Midbrain (tissue), 1 donor: Measurements from ENCODE around the gene CNGB1.
A peak's percentile ranks its signal among the peaks of the same experiment; 100 is the strongest.
"Not testable (repeated sequence)": the region's sequence is repeated elsewhere in the genome, so short reads cannot be mapped to it uniquely, and the experiment has no call there.

Experiments used
- DNase-seq: peaks from one replicate; lab custom pipeline; 2025; lab: John Stamatoyannopoulos, UW

CNGB1 gene

DNA sequence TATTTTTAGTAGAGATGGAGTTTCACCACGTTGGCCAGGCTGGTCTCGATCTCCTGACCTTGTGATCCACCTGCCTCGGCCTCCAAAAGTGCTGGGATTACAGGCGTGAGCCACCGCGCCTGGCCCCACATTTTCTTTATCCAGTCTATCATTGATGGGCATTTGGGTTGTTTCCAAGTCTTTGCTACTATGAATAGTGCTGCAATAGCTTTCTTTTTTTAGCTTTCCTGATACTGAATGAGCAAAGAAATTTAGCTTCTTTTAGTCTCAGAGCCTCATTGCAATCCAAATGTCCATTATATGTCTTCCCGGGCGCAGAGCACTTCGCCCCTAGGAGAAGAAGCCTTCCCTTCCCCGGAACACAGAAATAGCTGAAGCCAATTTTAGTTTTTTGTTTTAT is 112.9 kb downstream of the CNGB1 start:
- not testable (repeated sequence) for DNase-seq

DNA sequence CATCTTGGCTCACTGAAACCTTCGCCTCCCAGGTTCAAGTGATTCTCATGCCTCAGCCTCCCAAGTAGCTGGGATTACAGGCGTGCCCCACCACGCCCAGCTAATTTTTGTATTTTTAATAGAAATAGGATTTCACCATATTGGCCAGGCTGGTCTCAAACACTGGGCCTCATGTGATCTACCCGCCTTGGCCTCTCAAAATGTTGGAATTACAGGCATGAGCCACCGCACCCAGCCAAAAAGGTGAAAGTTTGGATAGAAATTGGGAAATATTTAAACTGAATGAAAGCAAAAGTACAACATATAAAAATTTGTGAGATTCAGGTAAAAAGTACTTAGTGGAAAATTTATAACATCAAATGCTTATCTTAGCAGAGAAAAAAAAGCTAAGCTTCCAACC is 115.7 kb downstream of the CNGB1 start:
- no peak for DNase-seq

GRCh38 chr16:57852189-57852588 is 118.7 kb downstream of the CNGB1 start:
- no peak for DNase-seq

- no peak for DNase-seq
Measured at GRCh38 chr16:57848181-57848580, 122.7 kb downstream of the CNGB1 start.

GRCh38 chr16:57846931-57847330 is 124.0 kb downstream of the CNGB1 start:
- not testable (repeated sequence) for DNase-seq

GRCh38 chr16:57846078-57846697 is 124.7 kb downstream of the CNGB1 start:
- no peak for DNase-seq

GRCh38 chr16:57845115-57845514 is 125.8 kb downstream of the CNGB1 start:
- DNase-seq, result no peak

- no peak for DNase-seq
Measured at GRCh38 chr16:57844416-57845030, 126.4 kb downstream of the CNGB1 start.

DNA sequence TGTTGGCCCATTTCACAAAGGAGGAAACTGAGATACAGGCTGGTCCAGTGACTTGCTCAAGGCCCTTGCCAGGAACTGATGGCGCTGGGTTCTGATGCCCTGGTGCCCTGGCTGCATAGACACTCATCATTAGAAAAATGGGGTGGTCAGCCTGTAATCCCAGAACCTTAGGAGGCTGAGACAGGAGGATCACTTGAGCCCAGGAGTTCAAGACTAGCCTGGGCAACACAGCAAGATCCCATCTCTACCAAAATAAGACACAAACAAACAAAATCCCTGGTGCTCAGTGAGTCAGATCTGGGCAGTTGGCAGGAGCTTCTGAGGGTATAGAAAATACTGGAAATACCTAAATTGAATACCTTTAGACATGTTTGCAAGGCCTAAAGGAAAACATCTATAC is 127.5 kb downstream of the CNGB1 start:
- no peak for DNase-seq

GRCh38 chr16:57842601-57843000 is 128.3 kb downstream of the CNGB1 start:
- DNase-seq, result no peak

DNA sequence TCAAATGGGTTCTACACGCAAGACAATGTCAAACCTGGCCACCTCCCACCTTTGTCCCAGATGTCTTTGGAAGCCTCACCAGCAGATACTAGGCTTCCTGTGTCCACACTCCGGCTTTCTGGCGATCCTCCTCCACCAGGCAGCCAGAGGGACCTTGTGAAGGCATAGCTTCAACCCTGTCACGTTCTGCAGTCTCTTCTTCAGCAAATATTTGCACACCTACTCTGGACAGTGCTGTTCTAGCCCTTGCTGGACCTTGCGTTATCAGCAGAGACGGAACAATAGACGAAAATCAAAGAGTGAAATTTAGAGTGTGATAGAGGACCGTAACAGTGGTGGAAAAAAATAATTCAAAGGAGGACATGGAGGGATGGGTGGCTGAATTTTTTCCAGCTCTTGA is 130.1 kb downstream of the CNGB1 start:
- DNase-seq, result no peak

- peak; percentile 12 for DNase-seq
Measured at GRCh38 chr16:57838161-57838560, 132.8 kb downstream of the CNGB1 start.

DNA sequence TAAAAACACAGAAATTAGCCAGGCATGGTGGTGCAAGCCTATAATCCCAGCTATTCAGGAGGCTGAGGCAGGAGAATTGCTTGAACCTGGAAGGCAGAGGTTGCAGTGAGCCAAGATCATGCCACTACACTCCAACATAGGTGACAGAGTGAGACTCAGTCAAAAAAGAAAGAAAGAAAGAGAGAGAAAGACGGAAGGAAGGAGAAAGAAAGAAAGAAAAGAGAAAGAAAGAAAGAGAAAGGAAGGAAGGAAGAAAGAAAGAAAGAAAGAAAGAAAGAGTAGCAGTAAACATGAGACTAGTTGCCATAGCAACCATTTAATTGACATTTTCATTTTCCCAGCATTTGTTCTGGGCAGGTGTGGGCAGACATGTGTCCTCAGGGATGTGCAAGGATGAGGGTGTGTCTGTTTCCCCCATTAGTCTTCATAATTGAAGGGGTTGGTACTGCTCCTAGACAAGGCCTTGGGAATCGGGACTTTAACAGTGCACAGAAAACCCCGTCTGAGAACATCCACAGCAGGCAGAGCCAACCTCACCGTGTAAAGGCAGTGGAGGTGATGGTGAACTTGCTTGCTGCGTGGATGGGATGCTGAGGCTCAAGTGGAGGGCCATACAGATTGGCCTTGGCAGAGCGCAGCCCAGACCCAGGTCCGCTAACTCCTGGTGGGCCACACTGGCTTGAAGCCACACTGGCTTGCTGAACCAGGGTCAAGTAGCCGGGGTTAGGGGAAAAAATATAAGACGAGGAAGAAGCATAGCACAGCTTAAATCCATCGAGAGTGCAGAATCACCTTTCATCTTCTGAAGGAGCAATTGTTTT is 133.4 kb downstream of the CNGB1 start:
- DNase-seq, result no peak

GRCh38 chr16:57835439-57835838 is 135.5 kb downstream of the CNGB1 start:
- not testable (repeated sequence) for DNase-seq

- DNase-seq, result no peak
Measured at GRCh38 chr16:57834936-57835335, 136.0 kb downstream of the CNGB1 start.
